ENCODE measurements around the gene FOXP1. TPM values are rescaled to one million over a fixed set of nuclear protein-coding genes. Genes with fewer than 3 reads are reported as not detected.

Gene FOXP1
- total RNA-seq, 2 experiments from 2014 or later, result 493 to 508 TPM

DNA sequence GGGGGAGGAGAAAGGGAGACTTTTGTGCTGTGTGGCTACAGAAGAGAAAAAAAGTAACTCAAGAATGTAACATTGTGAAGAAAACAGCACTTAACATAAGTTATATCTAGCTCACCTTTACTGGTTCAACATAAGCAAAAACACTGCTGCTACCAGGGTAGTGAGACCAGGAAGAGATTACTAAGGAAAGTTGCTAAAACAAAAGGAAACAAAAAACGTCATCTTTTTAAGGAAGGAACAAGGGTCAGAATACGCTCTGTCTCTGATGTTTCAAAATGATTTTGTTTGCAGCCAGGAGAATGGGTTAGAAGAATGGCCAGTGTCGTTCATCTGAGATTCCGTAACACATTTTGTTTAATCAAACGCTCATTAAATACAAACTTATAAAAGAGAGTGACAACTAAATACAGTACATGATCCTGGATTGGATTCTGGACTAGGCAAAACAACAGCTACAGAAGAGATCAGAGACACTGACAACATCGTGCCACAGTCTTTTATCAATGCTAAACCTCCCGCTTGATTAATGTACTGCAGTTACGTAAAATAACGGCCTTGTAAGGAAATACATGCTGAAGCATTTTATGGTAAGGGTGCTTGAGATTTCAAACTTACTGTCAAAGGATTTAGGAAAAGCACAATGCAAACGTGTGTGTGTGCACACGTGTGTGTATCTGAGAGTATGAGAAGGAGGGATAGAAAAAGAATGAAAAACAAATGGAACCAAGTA lies 67.7 kb downstream of the FOXP1 start:
- no peaks in the 10 kb centered on the region for H3K9me3 Mint-ChIP-seq
- ChIA-PET POLR2A (no interaction called here), CTCF (interaction anchor here (0.8 to 1.3 kb wide), 2 partner anchors 60 to 99 kb away, joined by 3 to 4 read pairs; no protein-coding TSS in a partner anchor)
- Histone ChIP-seq H3K27me3 (ENCODE audit: control insufficient read depth in 1 of 2, insufficient read depth in 2 of 2, low read length in 2 of 2) (no peaks in the 10 kb centered on the region), H3K27ac (ENCODE audit: low read depth in 1 of 2, low read length in 2 of 2) (no peak overlapping the region), H3K4me1 (ENCODE audit: insufficient read depth, low read length) (peaks cover 15% of the 10 kb centered on the region), H3K4me3 (ENCODE audit: low read length) (no peak overlapping the region), H3K9me3 (ENCODE audit: control insufficient read depth in 1 of 2, insufficient read depth in 1 of 2, low read length in 2 of 2) (peaks cover 0 to 4% of the 10 kb centered on the region in 2 experiments), H3K36me3 (ENCODE audit: insufficient read depth, low read length) (no peaks in the 10 kb centered on the region)
- TF ChIP-seq, protein P1, sequence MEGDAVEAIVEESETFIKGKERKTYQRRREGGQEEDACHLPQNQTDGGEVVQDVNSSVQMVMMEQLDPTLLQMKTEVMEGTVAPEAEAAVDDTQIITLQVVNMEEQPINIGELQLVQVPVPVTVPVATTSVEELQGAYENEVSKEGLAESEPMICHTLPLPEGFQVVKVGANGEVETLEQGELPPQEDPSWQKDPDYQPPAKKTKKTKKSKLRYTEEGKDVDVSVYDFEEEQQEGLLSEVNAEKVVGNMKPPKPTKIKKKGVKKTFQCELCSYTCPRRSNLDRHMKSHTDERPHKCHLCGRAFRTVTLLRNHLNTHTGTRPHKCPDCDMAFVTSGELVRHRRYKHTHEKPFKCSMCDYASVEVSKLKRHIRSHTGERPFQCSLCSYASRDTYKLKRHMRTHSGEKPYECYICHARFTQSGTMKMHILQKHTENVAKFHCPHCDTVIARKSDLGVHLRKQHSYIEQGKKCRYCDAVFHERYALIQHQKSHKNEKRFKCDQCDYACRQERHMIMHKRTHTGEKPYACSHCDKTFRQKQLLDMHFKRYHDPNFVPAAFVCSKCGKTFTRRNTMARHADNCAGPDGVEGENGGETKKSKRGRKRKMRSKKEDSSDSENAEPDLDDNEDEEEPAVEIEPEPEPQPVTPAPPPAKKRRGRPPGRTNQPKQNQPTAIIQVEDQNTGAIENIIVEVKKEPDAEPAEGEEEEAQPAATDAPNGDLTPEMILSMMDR (IDR thresholded peaks at IDR 0.05), result no peak
- H3K4me1 Mint-ChIP-seq (ENCODE audit: low read depth), result no peaks in the 10 kb centered on the region
- no peak for ATAC-seq (ENCODE audit: poor library complexity)
- DNase-seq, result no peak
- no peak overlapping the region for H3K4me3 Mint-ChIP-seq
- intact Hi-C loops (cut with DNase I, micrococcal nuclease), result loop anchor here (2.0 to 10.0 kb wide), 2 partner anchors 451 to 965 kb away; no protein-coding TSS in a partner anchor
- no peaks in the 10 kb centered on the region for H3K27me3 Mint-ChIP-seq
- no peaks in the 10 kb centered on the region for H3K36me3 Mint-ChIP-seq (ENCODE audit: low read depth)
- no peak overlapping the region for H3K27ac Mint-ChIP-seq

DNA sequence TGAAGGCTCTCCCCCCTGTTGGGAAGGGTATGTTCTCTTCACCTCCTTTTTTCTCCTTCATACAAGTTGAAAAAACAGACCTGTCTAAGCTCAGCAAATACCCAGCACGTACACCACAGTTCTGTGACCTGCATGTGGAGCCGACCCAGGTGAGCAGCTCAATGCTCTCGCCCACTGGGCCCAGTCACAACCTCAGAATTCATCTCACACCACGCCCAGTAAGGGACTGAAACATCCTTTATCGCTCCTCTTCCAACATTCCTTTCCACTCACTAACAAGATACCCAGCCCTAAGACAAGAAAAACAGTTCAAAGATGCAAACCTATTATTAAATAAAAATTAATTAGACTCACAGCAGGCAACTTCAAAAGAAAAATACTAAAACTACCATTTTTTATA lies 68.9 kb downstream of the FOXP1 start:
- DNase-seq, result no peak
- ChIA-PET POLR2A (no interaction called here), CTCF (no interaction called here)
- H3K4me3 Mint-ChIP-seq, result no peak overlapping the region
- peaks cover 22% of the 10 kb centered on the region for H3K4me1 ChIP-seq (ENCODE audit: insufficient read depth, low read length)
- H3K4me3 ChIP-seq (ENCODE audit: low read length), result no peak overlapping the region
- TF ChIP-seq, protein P1 (IDR thresholded peaks at IDR 0.05), result no peak
- no peaks in the 10 kb centered on the region for H3K27me3 ChIP-seq (ENCODE audit: control insufficient read depth in 1 of 2, insufficient read depth in 2 of 2, low read length in 2 of 2)
- no peak for ATAC-seq (ENCODE audit: poor library complexity)
- H3K36me3 ChIP-seq (ENCODE audit: insufficient read depth, low read length), result no peaks in the 10 kb centered on the region
- intact Hi-C loops (cut with DNase I, micrococcal nuclease), result loop anchor here (2.0 to 10.0 kb wide), 8 partner anchors 68 to 964 kb away; partner anchors contain the start of gene FOXP1 (in 1 of the 2)
- H3K27ac ChIP-seq (ENCODE audit: low read depth in 1 of 2, low read length in 2 of 2), result no peak overlapping the region
- no peak overlapping the region for H3K27ac Mint-ChIP-seq
- peaks cover 2% of the 10 kb centered on the region for H3K4me1 Mint-ChIP-seq (ENCODE audit: low read depth)
- no peaks in the 10 kb centered on the region for H3K9me3 Mint-ChIP-seq
- H3K36me3 Mint-ChIP-seq (ENCODE audit: low read depth), result no peaks in the 10 kb centered on the region
- H3K27me3 Mint-ChIP-seq, result no peaks in the 10 kb centered on the region
- H3K9me3 ChIP-seq (ENCODE audit: control insufficient read depth in 1 of 2, insufficient read depth in 1 of 2, low read length in 2 of 2), result peaks cover 0 to 4% of the 10 kb centered on the region in 2 experiments

DNA sequence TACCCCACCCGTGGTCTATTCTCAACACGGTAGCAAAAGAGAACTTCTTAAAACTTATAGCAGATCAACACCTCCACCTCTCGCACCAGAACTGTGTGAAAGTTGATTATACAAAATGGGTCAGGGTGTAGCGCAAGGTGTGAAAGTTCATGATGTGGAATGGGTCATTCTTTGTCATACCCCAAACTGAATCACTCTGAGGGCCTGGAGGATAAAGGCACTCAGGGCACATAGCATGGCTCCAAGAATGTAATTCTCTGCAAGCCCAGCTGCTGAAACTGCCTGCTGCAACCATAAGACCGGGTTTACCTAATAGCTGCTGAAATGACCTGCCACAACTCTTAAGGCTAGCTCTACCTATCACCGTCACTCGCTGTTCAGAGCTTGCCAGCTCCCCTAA lies 70.0 kb downstream of the FOXP1 start:
- POLR2A ChIA-PET, result no interaction called here
- no peaks in the 10 kb centered on the region for H3K27me3 Mint-ChIP-seq
- peaks cover 13% of the 10 kb centered on the region for H3K4me1 Mint-ChIP-seq (ENCODE audit: low read depth)
- H3K27me3 ChIP-seq (ENCODE audit: control insufficient read depth in 1 of 2, insufficient read depth in 2 of 2, low read length in 2 of 2), result no peaks in the 10 kb centered on the region
- H3K36me3 ChIP-seq (ENCODE audit: insufficient read depth, low read length), result no peaks in the 10 kb centered on the region
- intact Hi-C loops (cut with DNase I, micrococcal nuclease), result loop anchor here (2.0 to 10.0 kb wide), 9 partner anchors 21 to 506 kb away; partner anchors contain the start of gene FOXP1 (in 1 of the 2)
- DNase-seq (no peak), ATAC-seq (ENCODE audit: poor library complexity) (no peak)
- H3K4me1 ChIP-seq (ENCODE audit: insufficient read depth, low read length), result peaks cover 22% of the 10 kb centered on the region
- H3K9me3 ChIP-seq (ENCODE audit: control insufficient read depth in 1 of 2, insufficient read depth in 1 of 2, low read length in 2 of 2), result no peaks in the 10 kb centered on the region
- H3K36me3 Mint-ChIP-seq (ENCODE audit: low read depth), result no peaks in the 10 kb centered on the region
- TF ChIP-seq, protein P1 (IDR thresholded peaks at IDR 0.05), result no peak
- no peaks in the 10 kb centered on the region for H3K9me3 Mint-ChIP-seq
- H3K4me3 ChIP-seq (ENCODE audit: low read length), result no peak overlapping the region
- H3K27ac Mint-ChIP-seq, result no peak overlapping the region
- no peak overlapping the region for H3K4me3 Mint-ChIP-seq
- CTCF ChIA-PET, result interaction anchor here (0.9 kb wide), 1 partner anchor 116 kb away, joined by 3 read pairs; no protein-coding TSS in a partner anchor
- H3K27ac ChIP-seq (ENCODE audit: low read depth in 1 of 2, low read length in 2 of 2), result no peak overlapping the region
